Activated naive CD8-positive, alpha-beta T cell (primary cell): Measurements from ENCODE around the gene SIX1.

Source experiments
- H3K27ac Mint-ChIP-seq: one replicate; pipeline ENCODE4 v1.8.0; 2021; ENCODE audit warnings: mixed read lengths
- H3K27me3 Mint-ChIP-seq: one replicate; pipeline ENCODE4 v1.8.0; 2021; ENCODE audit warnings: mixed read lengths
- H3K36me3 Mint-ChIP-seq: one replicate; pipeline ENCODE4 v1.8.0; 2021; ENCODE audit warnings: mixed read lengths
- H3K4me1 Mint-ChIP-seq: one replicate; pipeline ENCODE4 v1.8.0; 2021; ENCODE audit warnings: low read depth, mixed read lengths
- H3K4me3 Mint-ChIP-seq: one replicate; pipeline ENCODE4 v1.8.0; 2021; ENCODE audit warnings: mild to moderate bottlenecking, mixed read lengths
- H3K9me3 Mint-ChIP-seq: one replicate; pipeline ENCODE4 v1.8.0; 2021; ENCODE audit warnings: low read depth, mixed read lengths

Gene SIX1

DNA sequence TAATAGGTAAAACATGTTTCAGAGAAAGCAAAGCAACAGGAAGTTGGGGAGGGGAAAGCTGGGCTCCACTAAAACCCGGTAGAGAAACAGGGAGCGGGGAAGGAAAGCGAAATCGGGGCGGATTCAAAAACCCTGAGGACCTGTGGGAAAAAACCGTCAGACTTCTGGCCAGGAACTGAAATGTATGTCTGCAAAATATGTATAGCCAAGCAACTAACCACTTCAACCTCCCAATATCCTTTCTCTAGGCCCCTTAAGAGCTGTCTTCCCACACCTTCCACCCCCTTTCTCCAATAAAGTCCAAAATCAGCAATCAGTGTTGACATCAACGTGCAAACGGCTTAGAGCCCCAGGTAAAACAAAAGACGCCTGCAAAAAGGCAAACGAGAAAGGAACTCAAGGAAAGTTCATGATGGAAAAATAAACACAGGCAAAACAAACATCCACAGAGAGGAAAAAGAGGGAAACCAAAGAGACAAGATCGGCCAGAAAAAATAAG is 32.8 kb downstream of the SIX1 start:
- Mint-ChIP-seq H3K4me3 (no peak overlapping the region), H3K36me3 (no peaks in the 10 kb centered on the region)

DNA sequence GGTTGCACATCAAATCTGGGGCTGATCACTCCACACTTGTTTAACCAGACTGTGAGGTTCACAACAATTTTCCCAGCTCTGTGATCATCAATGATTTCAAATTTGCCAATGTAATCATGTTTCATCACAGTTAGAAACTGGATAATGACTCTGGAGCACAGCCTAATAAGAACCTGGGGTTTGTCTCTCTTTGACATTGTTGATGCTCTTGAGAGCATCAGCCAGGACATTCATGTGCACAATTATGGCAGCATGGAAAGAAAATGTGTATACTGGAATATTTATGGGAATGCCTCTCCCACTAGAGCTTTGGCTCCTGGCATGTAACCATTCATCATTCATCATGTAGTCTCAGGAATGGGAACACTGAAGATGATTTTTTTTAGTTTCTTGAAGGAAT is 47.0 kb downstream of the SIX1 start:
- H3K27ac Mint-ChIP-seq, result no peak overlapping the region
- peaks cover 4% of the 10 kb centered on the region for H3K9me3 Mint-ChIP-seq
- peaks cover 14% of the 10 kb centered on the region for H3K27me3 Mint-ChIP-seq
- H3K4me3 Mint-ChIP-seq, result no peak overlapping the region
- H3K36me3 Mint-ChIP-seq, result peaks cover 2% of the 10 kb centered on the region
- H3K4me1 Mint-ChIP-seq, result no peaks in the 10 kb centered on the region

More for the DNA sequence above, 32.8 kb downstream of the SIX1 start:
- H3K27me3 Mint-ChIP-seq, result peaks cover 7% of the 10 kb centered on the region
- H3K9me3 Mint-ChIP-seq, result no peaks in the 10 kb centered on the region
- no peaks in the 10 kb centered on the region for H3K4me1 Mint-ChIP-seq
- no peak overlapping the region for H3K27ac Mint-ChIP-seq

DNA sequence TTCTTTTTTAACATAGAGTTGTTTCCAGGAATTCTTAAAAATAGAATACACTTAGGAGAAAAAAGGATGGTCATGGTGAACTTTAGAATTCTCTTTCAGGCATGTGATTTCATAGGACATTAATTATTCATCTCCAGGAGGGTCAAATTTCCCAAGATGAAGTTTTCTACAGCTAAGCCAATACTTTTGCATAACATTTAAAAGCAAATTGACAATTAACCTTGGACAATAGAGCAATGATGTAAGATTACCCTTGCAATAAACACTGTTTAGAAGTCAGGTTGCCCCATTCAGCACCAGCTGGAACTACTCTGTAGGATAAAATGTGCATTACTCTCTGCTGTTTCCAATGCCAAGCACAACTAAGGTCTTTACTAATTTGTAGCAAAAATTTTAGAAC is 49.5 kb downstream of the SIX1 start:
- Mint-ChIP-seq H3K4me3 (no peak overlapping the region), H3K4me1 (no peaks in the 10 kb centered on the region), H3K27me3 (peaks cover 12% of the 10 kb centered on the region), H3K36me3 (no peaks in the 10 kb centered on the region), H3K9me3 (no peaks in the 10 kb centered on the region), H3K27ac (no peak overlapping the region)

DNA sequence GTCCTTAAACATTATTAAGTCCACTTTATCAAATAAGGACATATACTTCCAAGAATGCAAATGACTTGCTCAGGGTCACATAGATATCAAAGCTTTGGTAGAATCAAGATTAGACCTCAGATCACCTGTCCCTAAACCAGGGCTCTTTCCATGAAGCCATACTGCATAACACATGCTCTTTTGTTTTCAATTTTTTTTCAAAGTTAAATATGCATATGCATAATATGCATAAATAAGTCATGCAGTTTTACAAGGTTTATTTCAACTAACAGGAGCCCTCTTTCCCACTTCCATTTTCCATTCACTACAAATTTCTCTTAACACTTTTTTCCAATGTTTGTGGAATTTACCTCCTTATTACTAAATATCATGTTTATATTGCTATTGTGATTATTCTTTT is 53.1 kb downstream of the SIX1 start:
- Mint-ChIP-seq H3K27ac (no peak overlapping the region), H3K4me1 (no peaks in the 10 kb centered on the region), H3K9me3 (no peaks in the 10 kb centered on the region), H3K36me3 (no peaks in the 10 kb centered on the region), H3K4me3 (no peak overlapping the region), H3K27me3 (peaks cover 6% of the 10 kb centered on the region)

DNA sequence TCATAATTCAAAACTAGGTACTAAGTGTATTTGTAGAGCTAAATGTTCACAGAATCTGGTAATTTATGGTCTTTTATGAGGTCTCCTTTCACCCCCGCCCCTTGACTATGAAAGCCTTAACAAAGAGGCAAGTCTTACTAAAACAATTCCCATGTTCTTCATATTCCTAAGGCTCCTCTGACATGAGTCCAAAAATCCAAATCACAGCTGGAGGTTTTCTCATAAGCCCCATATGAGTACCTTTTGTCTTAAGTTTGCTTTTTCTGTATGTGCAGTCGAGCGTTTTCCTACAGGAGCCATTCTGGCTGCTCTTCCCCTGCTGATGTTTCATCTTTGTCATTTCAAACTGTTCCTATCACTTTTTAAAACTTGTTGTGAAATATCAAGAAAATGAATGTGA is 55.2 kb downstream of the SIX1 start:
- H3K4me3 Mint-ChIP-seq, result no peak overlapping the region
- H3K9me3 Mint-ChIP-seq, result no peaks in the 10 kb centered on the region
- H3K36me3 Mint-ChIP-seq, result no peaks in the 10 kb centered on the region
- H3K4me1 Mint-ChIP-seq, result no peaks in the 10 kb centered on the region
- no peak overlapping the region for H3K27ac Mint-ChIP-seq
- peaks cover 5% of the 10 kb centered on the region for H3K27me3 Mint-ChIP-seq
